ENCODE data around the gene AGBL4.

DNA sequence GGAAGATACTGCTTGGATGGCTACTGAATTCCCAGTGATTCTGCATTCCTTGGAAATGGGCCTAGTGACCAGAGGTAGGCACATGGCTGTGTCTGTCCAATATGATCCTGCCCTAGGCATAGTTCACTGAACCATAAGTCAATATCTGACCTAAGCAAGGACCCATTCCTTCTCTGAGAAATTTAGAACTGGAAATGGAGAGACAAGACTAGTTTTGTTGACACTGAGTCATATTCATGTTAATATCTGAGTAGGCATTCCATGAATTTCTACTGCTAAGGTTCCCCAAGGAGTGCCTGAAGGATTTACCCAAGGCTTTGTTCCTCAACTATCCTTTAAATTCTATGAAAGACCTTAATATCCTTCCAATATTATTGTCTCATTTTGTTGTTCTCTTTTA is 917.3 kb downstream of the AGBL4 start:
- TF ChIP-seq, protein P1, sequence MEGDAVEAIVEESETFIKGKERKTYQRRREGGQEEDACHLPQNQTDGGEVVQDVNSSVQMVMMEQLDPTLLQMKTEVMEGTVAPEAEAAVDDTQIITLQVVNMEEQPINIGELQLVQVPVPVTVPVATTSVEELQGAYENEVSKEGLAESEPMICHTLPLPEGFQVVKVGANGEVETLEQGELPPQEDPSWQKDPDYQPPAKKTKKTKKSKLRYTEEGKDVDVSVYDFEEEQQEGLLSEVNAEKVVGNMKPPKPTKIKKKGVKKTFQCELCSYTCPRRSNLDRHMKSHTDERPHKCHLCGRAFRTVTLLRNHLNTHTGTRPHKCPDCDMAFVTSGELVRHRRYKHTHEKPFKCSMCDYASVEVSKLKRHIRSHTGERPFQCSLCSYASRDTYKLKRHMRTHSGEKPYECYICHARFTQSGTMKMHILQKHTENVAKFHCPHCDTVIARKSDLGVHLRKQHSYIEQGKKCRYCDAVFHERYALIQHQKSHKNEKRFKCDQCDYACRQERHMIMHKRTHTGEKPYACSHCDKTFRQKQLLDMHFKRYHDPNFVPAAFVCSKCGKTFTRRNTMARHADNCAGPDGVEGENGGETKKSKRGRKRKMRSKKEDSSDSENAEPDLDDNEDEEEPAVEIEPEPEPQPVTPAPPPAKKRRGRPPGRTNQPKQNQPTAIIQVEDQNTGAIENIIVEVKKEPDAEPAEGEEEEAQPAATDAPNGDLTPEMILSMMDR (IDR thresholded peaks at IDR 0.05) = no peak
- TF ChIP-seq POLR2A (IDR thresholded peaks at IDR 0.05) = no peak

Data from lower leg skin (tissue), 3 donors.